HepG2 (cell line): ENCODE measurements around the gene RGS6. TPM values are rescaled to one million over a fixed set of nuclear protein-coding genes. Genes with fewer than 3 reads are reported as not detected.

ENCODE experiments used
- ATAC-seq: fragments of 200-7000 bp; cut with Tn5 transposase; 3 replicates; pipeline ENCODE4 v1.9.1; 2020; ENCODE audit warnings: mild to moderate bottlenecking, moderate library complexity
- BruUV-seq: library from RNA; stranded (reverse); fragments of 400-500 nt; replicated peaks from 2 replicates; lab custom pipeline; 2021; lab: Mats Ljungman, UMichigan
- CTCF ChIA-PET: fragments of 300-600 bp; formaldehyde crosslinking; extraction: SDS; loops from one replicate; lab custom pipeline; 2021; ENCODE audit warnings: low total read pairs, inconsistent platforms, low intra/inter-chr PET ratio; lab: Yijun Ruan, JAX
- POLR2A ChIA-PET: fragments of 350-600 bp; sonication (Branson Sonifier 250); formaldehyde crosslinking; loops from one replicate; lab custom pipeline; 2020; ENCODE audit warnings: antibody characterized with exemption, inconsistent platforms; lab: Yijun Ruan, JAX
- DNase-seq: peaks from one replicate; pipeline ENCODE4 v3.0.0-alpha.2; 2015; ENCODE audit warnings: low spot score
- FAIRE-seq: peaks from 3 replicates; lab custom pipeline; 2011; peaks lifted over from hg19 to GRCh38; lab: Jason Lieb, UNC
- H2AFZ ChIP-seq: one replicate; pipeline ENCODE4 v1.6.1; 2011; ENCODE audit warnings: low read length, inconsistent platforms
- H3K27ac ChIP-seq: fragments of 300-600 bp; 3 replicates; pipeline ENCODE4 v1.8.0; 2011; ENCODE audit warnings: mixed run types, mild to moderate bottlenecking, mixed read lengths, low read length, inconsistent platforms; ENCODE audit not compliant: insufficient read depth; ENCODE audit errors: extremely low read length
- H3K27me3 ChIP-seq, 2 experiments: fragments of 200-600 bp in 1 of 2; 2 replicates in 1 of 2; 3 replicates in 1 of 2; pipeline versions ENCODE4 v1.6.0 to v1.8.0; 2011; ENCODE audit warnings: low read length in 2 of 2, mild to moderate bottlenecking in 2 of 2, moderate library complexity in 2 of 2, inconsistent platforms in 1 of 2; ENCODE audit not compliant: insufficient read depth in 2 of 2, control insufficient read depth in 1 of 2
- H3K36me3 ChIP-seq, 2 experiments: fragments of 200-600 bp in 1 of 2; replicated peaks in 1 of 2; 2 replicates in 1 of 2; 3 replicates in 1 of 2; pipeline versions ENCODE4 v1.5.1 to v1.8.0; 2011; ENCODE audit warnings: low read length in 2 of 2, inconsistent platforms in 1 of 2; ENCODE audit not compliant: insufficient read depth in 2 of 2, control insufficient read depth in 1 of 2
- H3K4me1 ChIP-seq: 2 replicates; pipeline ENCODE4 v1.5.1; 2012; ENCODE audit warnings: low read length, inconsistent platforms; ENCODE audit not compliant: insufficient read depth
- H3K4me2 ChIP-seq: 2 replicates; pipeline ENCODE4 v1.6.0; 2011; ENCODE audit warnings: low read depth, low read length, inconsistent platforms
- H3K4me3 ChIP-seq, 3 experiments: fragments of 200-600 bp in 1 of 3; sonication (generic), shearing (Covaris generic) in 1 of 3; replicated peaks in 1 of 3; 2 replicates each; pipeline ENCODE4 v1.5.1; 2011 to 2016; ENCODE audit warnings: low read length in 3 of 3, inconsistent platforms in 2 of 3, low read depth in 2 of 3, mild to moderate bottlenecking in 2 of 3, control low read depth in 1 of 3, mixed read lengths in 1 of 3; ENCODE audit not compliant: insufficient read depth in 1 of 3
- H3K79me2 ChIP-seq: one replicate; pipeline ENCODE4 v1.6.1; 2011; ENCODE audit warnings: low read length, inconsistent platforms; ENCODE audit not compliant: insufficient read depth
- H3K9ac ChIP-seq: 2 replicates; pipeline ENCODE4 v1.6.0; 2011; ENCODE audit warnings: mild to moderate bottlenecking, low read depth, low read length, inconsistent platforms; ENCODE audit not compliant: insufficient read depth
- H3K9me3 ChIP-seq: 2 replicates; pipeline ENCODE4 v1.5.1; 2012; ENCODE audit warnings: mild to moderate bottlenecking, low read length
- H4K20me1 ChIP-seq: 2 replicates; pipeline ENCODE4 v1.6.0; 2011; ENCODE audit warnings: inconsistent platforms, mild to moderate bottlenecking, low read length, moderate library complexity; ENCODE audit not compliant: insufficient read depth
- ISX ChIP-seq: sonication (generic); formaldehyde crosslinking; conservative IDR thresholded peaks from 2 replicates; pipeline ENCODE4 v1.5.0; 2020; ENCODE audit warnings: missing genetic modification reagents
- NONO ChIP-seq, 2 experiments: fragments of 450-650 bp in 1 of 2; sonication (generic) in 1 of 2; formaldehyde crosslinking in 1 of 2; IDR thresholded peaks in 1 of 2; conservative IDR thresholded peaks in 1 of 2; 2 replicates each; pipeline versions ENCODE4 v1.6.1 to v1.8.0; 2017 to 2022; ENCODE audit warnings: mild to moderate bottlenecking in 1 of 2, missing genetic modification reagents in 1 of 2, moderate library complexity in 1 of 2
- RERE ChIP-seq: IDR thresholded peaks from 2 replicates; pipeline ENCODE4 v1.6.1; 2016; ENCODE audit warnings: low read depth, missing genetic modification reagents, missing compliant biosample characterization
- RNF219 ChIP-seq: sonication (generic); formaldehyde crosslinking; IDR thresholded peaks from 2 replicates; pipeline ENCODE4 v1.5.0; 2020; ENCODE audit warnings: mild to moderate bottlenecking, missing genetic modification reagents
- TOPORS ChIP-seq: sonication (generic); formaldehyde crosslinking; IDR thresholded peaks from 2 replicates; pipeline ENCODE4 v1.8.0; 2023; ENCODE audit warnings: mild to moderate bottlenecking, missing genetic modification reagents
- ZBTB3 ChIP-seq: sonication (generic); formaldehyde crosslinking; IDR thresholded peaks from 2 replicates; pipeline ENCODE4 v1.4.0; 2020; ENCODE audit warnings: low read depth, mild to moderate bottlenecking, moderate library complexity, missing genetic modification reagents, borderline replicate concordance
- ZBTB33 ChIP-seq: sonication (generic); formaldehyde crosslinking; IDR thresholded peaks from 2 replicates; pipeline ENCODE4 v1.4.0; 2020; ENCODE audit warnings: missing genetic modification reagents
- ZNF383 ChIP-seq: sonication (generic); formaldehyde crosslinking; IDR thresholded peaks from 2 replicates; pipeline ENCODE4 v1.4.0; 2020; ENCODE audit warnings: missing genetic modification reagents, mild to moderate bottlenecking, borderline replicate concordance
- ZNF615 ChIP-seq: sonication (generic); formaldehyde crosslinking; IDR thresholded peaks from 2 replicates; pipeline ENCODE4 v1.5.0; 2020; ENCODE audit warnings: mild to moderate bottlenecking, missing genetic modification reagents, borderline replicate concordance
- WGBS: methylation state at CpG from one replicate; pipeline ENCODE4 v1.1.6; 2017; ENCODE audit warnings: low lambda C conversion rate; 5-methylcytosine and 5-hydroxymethylcytosine counted together
- in situ Hi-C: cut with HindIII; loops from 2 replicates; pipeline ENCODE4 v1.10.0; 2017; ENCODE audit warnings: low pct_unique_long_range_greater_than_20kb; ENCODE audit not compliant: extremely low pct_ligation_motif_present
- intact Hi-C: fragments of 100-400 bp; cut with micrococcal nuclease; formaldehyde crosslinking; loops from one replicate; pipeline ENCODE4 v1.10.0; 2022; ENCODE audit not compliant: unreplicated experiment
- polyA plus RNA-seq, 8 experiments: library from polyadenylated mRNA; depleted of rRNA in 3 of 8; stranded (reverse) in 7 of 8; unstranded in 1 of 8; fragments of >200 nt; fragmentation: Illumina TruSeq in 4 of 8; extraction: Trizol in 4 of 8; gene quantifications; 2 replicates each; pipeline versions ENCODE4 v1.2.1 to v1.2.3, GENCODE V29; 2011 to 2016; ENCODE audit warnings: low read depth in 4 of 8, missing spikeins in 1 of 8, mixed read lengths in 1 of 8; ENCODE audit not compliant: insufficient read depth in 1 of 8
- total RNA-seq, 5 experiments: library from RNA; depleted of rRNA; stranded (reverse); fragments of >200 nt; fragmentation: Illumina TruSeq; extraction: Trizol; gene quantifications; 2 replicates each; pipeline ENCODE4 v1.2.3, GENCODE V29; 2016; ENCODE audit warnings: low read depth in 1 of 5
- TF ChIP-seq, protein P1 (sequence below): sonication (generic); formaldehyde crosslinking; conservative IDR thresholded peaks from 2 replicates; pipeline ENCODE4 v1.8.0; 2022; ENCODE audit warnings: mild to moderate bottlenecking, moderate library complexity, missing genetic modification reagents
- TF ChIP-seq, protein P2 (sequence below): IDR thresholded peaks from 2 replicates; pipeline ENCODE4 v1.6.1; 2018; ENCODE audit warnings: missing genetic modification reagents, mild to moderate bottlenecking, missing compliant biosample characterization

RGS6 gene
- total and polyA plus RNA-seq, 2 of the 13 experiments (the other 11 are each of a cell fraction or from before 2014, with no cell fraction given), result not detected

DNA sequence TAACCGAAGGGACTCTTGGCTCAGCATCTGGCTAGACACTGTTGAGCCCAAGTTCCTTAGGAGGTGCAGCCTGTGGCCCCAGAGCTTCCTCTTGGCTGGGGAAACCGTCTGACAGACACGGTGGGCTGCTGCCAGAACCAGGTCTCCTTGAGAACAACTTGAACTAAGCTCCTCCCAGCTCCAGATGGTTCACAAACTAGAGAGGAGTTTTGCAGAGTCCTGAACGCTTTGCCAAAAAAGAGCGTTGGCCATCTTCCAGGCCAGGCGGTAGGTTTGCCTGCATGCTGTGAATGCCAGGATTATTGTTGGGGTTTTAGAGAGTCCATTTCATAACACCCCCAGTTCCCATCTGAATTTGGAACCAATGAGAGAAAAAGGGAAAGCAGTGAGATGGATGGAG is 399.8 kb downstream of the RGS6 start:
- Histone ChIP-seq H3K4me1 (no peaks in the 10 kb centered on the region), H2AFZ (no peak overlapping the region), H3K4me3 (no peak overlapping the region), H3K79me2 (no peaks in the 10 kb centered on the region), H3K4me2 (no peak overlapping the region), H3K9me3 (no peaks in the 10 kb centered on the region; the same call in 1 of the 2 replicates), H4K20me1 (no peaks in the 10 kb centered on the region), H3K36me3 (no peaks in the 10 kb centered on the region), H3K27ac (no peak overlapping the region), H3K27me3 (no peaks in the 10 kb centered on the region), H3K9ac (no peak overlapping the region)
- no peak for FAIRE-seq
- TF ChIP-seq ISX (CRISPR knock-in tag), result no peak
- TF ChIP-seq ZBTB3 (CRISPR knock-in tag), result no peak
- TF ChIP-seq, protein P1, sequence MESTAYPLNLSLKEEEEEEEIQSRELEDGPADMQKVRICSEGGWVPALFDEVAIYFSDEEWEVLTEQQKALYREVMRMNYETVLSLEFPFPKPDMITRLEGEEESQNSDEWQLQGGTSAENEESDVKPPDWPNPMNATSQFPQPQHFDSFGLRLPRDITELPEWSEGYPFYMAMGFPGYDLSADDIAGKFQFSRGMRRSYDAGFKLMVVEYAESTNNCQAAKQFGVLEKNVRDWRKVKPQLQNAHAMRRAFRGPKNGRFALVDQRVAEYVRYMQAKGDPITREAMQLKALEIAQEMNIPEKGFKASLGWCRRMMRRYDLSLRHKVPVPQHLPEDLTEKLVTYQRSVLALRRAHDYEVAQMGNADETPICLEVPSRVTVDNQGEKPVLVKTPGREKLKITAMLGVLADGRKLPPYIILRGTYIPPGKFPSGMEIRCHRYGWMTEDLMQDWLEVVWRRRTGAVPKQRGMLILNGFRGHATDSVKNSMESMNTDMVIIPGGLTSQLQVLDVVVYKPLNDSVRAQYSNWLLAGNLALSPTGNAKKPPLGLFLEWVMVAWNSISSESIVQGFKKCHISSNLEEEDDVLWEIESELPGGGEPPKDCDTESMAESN (CRISPR knock-in tag), result no peak
- TF ChIP-seq NONO (IDR thresholded peaks at IDR 0.05), result no peak
- no peak for TF ChIP-seq NONO (CRISPR knock-in tag; conservative IDR thresholded peaks at IDR 0.05)
- no peak for TF ChIP-seq TOPORS (CRISPR knock-in tag)
- no peak for TF ChIP-seq ZNF383 (CRISPR knock-in tag)
- no peak for TF ChIP-seq ZNF615 (CRISPR knock-in tag)
- TF ChIP-seq RNF219, result no peak
- TF ChIP-seq, protein P2, sequence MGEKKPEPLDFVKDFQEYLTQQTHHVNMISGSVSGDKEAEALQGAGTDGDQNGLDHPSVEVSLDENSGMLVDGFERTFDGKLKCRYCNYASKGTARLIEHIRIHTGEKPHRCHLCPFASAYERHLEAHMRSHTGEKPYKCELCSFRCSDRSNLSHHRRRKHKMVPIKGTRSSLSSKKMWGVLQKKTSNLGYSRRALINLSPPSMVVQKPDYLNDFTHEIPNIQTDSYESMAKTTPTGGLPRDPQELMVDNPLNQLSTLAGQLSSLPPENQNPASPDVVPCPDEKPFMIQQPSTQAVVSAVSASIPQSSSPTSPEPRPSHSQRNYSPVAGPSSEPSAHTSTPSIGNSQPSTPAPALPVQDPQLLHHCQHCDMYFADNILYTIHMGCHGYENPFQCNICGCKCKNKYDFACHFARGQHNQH (CRISPR knock-in tag), result no peak
- no peak for TF ChIP-seq RERE (CRISPR knock-in tag)
- no peak for TF ChIP-seq ZBTB33
- CTCF ChIA-PET, result no interaction called here
- 0% methylated on average over 3 of the region's 6 CpGs for WGBS
- no peak for ATAC-seq
- intact Hi-C loops (no loop called here), in situ Hi-C loops (no loop called here)
- DNase-seq, result no peak
- no TSS peak for BruUV-seq
- POLR2A ChIA-PET, result no interaction called here
